DMS53 treated with DMSO at 0.1 percent for 48 hours (cell line): ENCODE data around the gene TBL3.
A peak's percentile ranks its signal among the peaks of the same experiment; 100 is the strongest.

Source experiments
- DNase-seq: peaks from one replicate; lab custom pipeline; 2025; ENCODE audit not compliant: unreplicated experiment; lab: John Stamatoyannopoulos, UW

Gene TBL3

DNA sequence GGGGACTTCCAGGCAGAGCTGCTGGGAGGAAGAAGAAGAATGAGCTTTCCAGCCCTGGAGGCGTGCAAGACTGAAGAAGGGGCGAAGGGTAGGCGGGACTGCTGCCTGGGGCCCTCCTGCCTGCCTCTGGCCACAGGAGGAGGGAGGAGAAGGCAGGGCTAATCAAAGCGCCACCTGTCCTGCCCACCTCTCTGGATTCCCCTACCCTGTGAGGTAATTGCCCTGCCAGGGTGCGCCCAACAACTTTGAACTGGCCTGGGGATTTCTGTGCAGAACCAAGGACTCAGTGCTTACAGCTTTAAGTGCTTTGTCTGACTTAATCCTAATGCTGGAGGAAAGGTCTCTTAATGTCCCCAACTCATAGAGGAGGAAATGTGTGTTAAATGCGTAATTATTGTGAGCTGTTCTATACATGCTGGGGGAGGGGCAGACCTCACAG is 9.6 kb downstream of the TBL3 start, which contains the start of gene NOXO1:
NOXO1 (minus strand) TSS at position 72 of the 439 bp plus-strand sequence. CDS start 290 bp downstream, outside the sequence.
- no peak for DNase-seq

GRCh38 chr16:1982013-1982433 is 10.2 kb downstream of the TBL3 start:
- no peak for DNase-seq

GRCh38 chr16:1982991-1983543 is 11.2 kb downstream of the TBL3 start:
- no peak for DNase-seq

DNA sequence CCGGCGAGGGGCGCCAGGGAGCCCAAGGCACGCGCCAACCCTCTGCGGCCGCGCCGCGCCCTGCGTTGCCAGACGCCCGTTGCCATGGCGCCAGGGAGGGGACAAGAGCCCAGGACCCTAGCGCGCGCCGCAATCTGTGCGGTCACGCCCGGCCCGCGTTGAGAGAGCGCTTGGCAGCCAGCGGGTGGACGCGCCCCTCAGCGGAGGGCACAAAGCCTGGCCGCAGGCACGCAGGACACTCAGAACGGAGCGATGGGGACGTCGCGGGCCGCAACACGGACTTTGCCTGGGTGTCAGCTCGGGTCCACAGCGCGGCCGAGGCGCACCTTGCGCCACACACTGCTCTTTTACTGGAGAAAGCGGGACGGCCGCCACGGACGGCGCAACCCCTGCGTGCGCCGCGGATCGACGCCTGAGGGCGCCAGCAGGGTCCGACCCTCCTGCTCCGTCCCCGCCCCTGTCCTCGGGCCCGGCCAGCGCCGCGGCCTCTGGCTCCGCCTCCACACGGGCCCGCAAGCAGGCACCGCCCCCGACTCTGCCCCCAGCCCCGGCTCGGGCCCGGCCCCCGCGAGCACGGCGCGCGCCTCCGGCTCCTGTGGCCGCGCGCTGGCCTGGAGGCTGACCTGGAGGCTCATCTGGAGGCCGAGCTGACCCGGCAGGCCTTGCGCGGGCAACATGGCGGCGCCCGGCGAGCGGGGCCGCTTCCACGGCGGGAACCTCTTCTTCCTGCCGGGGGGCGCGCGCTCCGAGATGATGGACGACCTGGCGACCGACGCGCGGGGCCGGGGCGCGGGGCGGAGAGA is 11.9 kb downstream of the TBL3 start, which contains the start of gene GFER:
GFER (plus strand) TSS at position 650 of the 803 bp plus-strand sequence; CDS start at position 676, 26 bp downstream.
- DNase-seq = peak; percentile 70

- DNase-seq = no peak
Observed at GRCh38 chr16:1984347-1985225, 12.7 kb downstream of the TBL3 start.

- no peak for DNase-seq
Observed at GRCh38 chr16:1985466-1986150, 13.8 kb downstream of the TBL3 start.

GRCh38 chr16:1987198-1987597 is 15.3 kb downstream of the TBL3 start:
- no peak for DNase-seq

- peak; percentile 46 for DNase-seq
Observed at GRCh38 chr16:1989209-1990100, 17.6 kb downstream of the TBL3 start, which contains the start of gene SYNGR3. Gene SYNGR3 (plus strand): TSS chr16:1989970. CDS start chr16:1990103, 133 bp downstream.

- no peak for DNase-seq
Observed at GRCh38 chr16:1990101-1990350, 18.2 kb downstream of the TBL3 start.

GRCh38 chr16:1990351-1991134 is 18.7 kb downstream of the TBL3 start:
- peak; percentile 10 for DNase-seq

- DNase-seq = peak; percentile 19
Observed at GRCh38 chr16:1991135-1991551, 19.3 kb downstream of the TBL3 start.

DNA sequence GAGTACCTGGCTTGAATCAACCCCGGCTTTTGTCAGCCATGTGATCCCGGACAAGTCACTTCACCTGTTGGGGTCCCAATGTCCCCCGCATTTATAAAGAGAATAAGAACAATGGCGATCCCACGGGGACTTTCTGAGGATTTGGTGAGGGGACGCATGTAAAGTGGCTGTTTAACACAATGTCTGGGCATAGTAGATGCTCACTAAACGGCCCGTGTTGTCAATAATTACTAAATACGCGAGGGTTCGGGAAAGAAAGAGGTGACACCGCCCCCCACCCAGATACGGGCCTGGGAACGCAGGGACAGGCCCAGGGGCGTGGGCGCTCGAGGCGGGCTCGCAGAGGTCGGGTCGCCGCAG is 19.7 kb downstream of the TBL3 start:
- no peak for DNase-seq

- DNase-seq = peak; percentile 64
Observed at GRCh38 chr16:1991948-1992703, 20.3 kb downstream of the TBL3 start.

DNA sequence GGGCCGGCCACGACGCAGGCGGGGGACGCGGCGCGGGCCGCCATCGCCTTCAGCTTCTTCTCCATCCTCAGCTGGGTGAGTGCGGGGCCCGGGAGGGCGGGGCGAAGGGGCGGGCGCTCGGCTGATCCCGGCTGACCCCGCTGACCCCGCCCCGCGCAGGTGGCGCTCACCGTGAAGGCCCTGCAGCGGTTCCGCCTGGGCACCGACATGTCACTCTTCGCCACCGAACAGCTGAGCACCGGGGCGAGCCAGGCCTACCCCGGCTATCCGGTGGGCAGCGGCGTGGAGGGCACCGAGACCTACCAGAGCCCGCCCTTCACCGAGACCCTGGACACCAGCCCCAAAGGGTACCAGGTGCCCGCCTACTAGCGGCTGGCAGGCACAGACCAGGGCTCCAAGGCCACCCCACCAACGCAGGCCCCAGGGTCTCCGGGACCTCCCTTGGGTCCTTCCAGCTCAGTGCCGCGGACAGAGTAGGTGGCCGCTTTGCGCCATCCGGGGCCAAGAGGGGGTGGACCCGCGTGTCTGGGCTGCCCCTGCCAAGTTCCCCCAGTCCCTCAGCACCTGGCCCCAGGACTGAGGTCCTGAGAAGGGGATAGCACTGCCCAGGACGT is 21.0 kb downstream of the TBL3 start:
- no peak for DNase-seq

DNA sequence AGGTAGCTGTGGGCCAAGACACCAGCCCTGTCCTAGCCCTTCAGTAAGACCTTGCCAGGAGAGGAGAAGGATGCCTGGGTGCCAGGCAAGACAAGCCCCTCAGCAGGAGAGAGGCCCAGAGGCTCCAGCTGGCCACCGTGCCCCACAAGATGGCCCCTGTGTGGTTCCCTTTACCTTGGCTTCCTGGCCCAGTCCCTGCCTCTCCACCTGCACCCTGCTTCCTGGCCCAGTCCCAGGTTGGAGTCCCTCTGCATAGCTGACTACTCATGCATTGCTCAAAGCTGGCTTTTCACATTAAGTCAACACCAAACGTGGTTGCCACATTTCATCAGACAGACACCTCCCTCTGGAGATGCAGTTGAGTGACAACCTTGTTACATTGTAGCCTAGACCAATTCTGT is 21.9 kb downstream of the TBL3 start:
- peak; percentile 51 for DNase-seq

DNA sequence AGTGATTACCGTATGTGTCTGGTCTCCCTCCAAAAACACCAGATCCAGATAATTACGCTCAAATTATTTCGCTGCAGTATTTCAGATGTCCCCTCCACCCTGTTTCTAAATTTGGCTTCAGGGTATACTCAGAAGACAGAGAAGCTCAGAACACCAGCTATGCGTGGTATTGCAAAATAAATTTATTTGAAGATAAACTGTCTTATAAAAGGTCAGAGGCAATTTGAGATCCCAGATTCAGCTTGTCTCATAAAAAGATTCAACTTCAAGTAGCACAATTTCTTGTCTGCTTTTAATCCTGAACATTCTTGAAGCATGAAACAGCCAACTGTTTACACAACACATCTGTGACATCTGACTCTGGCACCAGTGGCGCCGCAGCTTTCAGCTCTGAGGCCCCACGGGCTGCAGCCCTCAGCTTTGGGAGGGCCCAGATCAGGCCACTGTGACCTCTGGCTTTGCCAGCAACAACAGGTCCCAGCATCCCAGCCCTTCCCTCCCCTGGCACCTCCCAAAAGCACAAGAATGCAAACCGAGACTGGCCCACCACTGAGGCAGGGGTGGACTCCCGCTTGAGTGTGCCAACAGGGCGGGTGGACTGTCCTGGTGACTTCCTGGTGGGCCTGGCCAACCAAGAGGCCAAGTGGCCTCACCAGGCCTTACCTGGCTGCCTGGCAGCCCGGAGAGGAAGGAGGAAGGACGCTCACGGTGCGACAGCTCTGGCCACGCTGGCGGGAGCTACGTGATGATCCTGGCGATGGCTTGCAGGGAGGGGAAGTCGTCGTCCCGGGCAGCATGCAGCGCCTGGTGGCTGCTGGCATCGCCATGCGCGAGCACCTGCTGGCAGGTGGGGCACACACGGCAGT is 25.9 kb downstream of the TBL3 start:
- no peak for DNase-seq

DNA sequence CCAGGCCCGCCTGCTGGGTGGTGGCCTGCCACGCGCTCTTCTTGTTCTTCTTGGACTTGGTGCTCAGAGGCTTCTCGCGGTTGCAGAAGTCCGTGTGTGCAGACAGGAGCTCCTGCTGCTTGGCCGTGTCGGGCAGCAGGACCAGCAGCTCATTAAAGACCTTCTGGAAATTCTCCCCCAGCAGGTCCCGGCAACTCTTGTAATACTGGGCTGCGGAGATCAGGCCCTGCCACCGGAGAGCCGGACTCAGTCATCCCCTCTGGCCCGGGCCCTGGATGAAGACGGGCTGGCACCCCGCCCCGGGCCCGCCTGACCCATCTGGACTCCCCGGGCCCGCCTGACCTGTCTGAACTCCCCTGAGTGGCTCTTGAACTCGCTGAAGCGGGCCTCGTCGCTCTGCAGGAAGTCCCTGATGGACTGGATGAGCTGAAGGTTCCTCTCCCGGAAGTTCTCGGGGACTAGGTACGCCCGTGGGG is 26.5 kb downstream of the TBL3 start:
- no peak for DNase-seq
